ENCODE results near the gene CHAC2. TPM values are rescaled to one million over a fixed set of nuclear protein-coding genes. Genes with fewer than 3 reads are reported as not detected.

Gene CHAC2
- total and polyA plus RNA-seq, 2 donors from 2014 or later: 1.6 to 3.7 TPM

DNA sequence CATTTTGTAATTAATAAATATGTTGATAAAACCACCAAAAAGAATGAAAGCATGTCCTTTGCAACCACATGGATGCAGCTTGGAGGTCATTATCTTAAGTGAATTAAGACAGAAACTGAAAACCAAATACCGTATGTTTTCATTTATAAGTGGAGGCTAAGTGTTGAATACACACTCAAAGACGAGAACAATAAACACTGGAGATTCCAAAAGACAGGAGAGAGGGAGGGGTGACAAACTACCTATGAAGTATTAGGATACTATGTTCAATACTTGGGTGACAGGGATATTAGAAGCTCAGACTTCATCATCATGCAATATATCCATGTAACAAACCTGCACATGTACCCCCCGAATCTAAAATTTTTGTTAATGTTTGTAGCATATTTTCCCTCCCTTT lies 26.2 kb downstream of the CHAC2 start:
- TF ChIP-seq, protein P1, sequence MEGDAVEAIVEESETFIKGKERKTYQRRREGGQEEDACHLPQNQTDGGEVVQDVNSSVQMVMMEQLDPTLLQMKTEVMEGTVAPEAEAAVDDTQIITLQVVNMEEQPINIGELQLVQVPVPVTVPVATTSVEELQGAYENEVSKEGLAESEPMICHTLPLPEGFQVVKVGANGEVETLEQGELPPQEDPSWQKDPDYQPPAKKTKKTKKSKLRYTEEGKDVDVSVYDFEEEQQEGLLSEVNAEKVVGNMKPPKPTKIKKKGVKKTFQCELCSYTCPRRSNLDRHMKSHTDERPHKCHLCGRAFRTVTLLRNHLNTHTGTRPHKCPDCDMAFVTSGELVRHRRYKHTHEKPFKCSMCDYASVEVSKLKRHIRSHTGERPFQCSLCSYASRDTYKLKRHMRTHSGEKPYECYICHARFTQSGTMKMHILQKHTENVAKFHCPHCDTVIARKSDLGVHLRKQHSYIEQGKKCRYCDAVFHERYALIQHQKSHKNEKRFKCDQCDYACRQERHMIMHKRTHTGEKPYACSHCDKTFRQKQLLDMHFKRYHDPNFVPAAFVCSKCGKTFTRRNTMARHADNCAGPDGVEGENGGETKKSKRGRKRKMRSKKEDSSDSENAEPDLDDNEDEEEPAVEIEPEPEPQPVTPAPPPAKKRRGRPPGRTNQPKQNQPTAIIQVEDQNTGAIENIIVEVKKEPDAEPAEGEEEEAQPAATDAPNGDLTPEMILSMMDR (IDR thresholded peaks at IDR 0.05; ENCODE audit: borderline replicate concordance, extremely low read depth, insufficient read depth): no peak
- no peak overlapping the region for H3K27ac ChIP-seq (ENCODE audit: low read depth in 2 of 2, low read length in 2 of 2)
- FAIRE-seq (no peak), DNase-seq (no peak)
- no peaks in the 10 kb centered on the region for H3K27me3 ChIP-seq (ENCODE audit: control insufficient read depth, insufficient read depth, low read length)
- H3K4me3 ChIP-seq (ENCODE audit: low read length in 3 of 3): no peak overlapping the region
- peaks cover 2 to 19% (median 4%) of the 10 kb centered on the region in 3 donors for H3K36me3 ChIP-seq (ENCODE audit: control insufficient read depth in 2 of 3, insufficient read depth in 3 of 3, low read length in 3 of 3)
- intact Hi-C loops (cut with DNase I): no loop called here
- no peaks in the 10 kb centered on the region for H3K4me1 ChIP-seq (ENCODE audit: control insufficient read depth in 2 of 3, insufficient read depth in 2 of 3, low read depth in 1 of 3, low read length in 3 of 3)
- no peak overlapping the region for H3K9ac ChIP-seq (ENCODE audit: low read length in 3 of 3)
- no peaks in the 10 kb centered on the region for H3K9me3 ChIP-seq (ENCODE audit: control insufficient read depth in 2 of 3, insufficient read depth in 1 of 3, low read length in 3 of 3)

DNA sequence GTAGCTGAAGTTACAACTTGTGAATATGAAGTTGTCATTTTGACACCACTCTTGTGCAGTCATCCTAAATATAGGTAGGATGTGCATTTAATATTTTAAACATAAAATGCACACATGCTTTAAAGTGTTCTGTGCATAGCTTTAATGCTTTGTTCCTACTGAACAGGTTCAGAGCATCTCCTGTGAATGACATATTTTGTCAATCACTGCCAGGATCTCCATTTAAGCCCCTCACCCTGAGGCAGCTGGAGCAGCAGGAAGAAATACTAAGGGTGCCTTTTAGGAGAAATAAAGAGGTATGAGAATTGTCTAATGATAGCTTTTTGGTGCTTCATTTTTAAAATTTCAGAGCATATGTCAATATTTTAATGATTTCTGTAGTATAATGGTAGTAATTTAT lies 33.9 kb downstream of the CHAC2 start:
- no peak for FAIRE-seq
- Histone ChIP-seq H3K27me3 (ENCODE audit: control insufficient read depth, insufficient read depth, low read length) (no peaks in the 10 kb centered on the region), H3K4me3 (ENCODE audit: low read length in 3 of 3) (no peak overlapping the region), H3K36me3 (ENCODE audit: control insufficient read depth in 2 of 3, insufficient read depth in 3 of 3, low read length in 3 of 3) (peaks cover 2 to 19% (median 7%) of the 10 kb centered on the region in 3 donors), H3K27ac (ENCODE audit: low read depth in 2 of 2, low read length in 2 of 2) (no peak overlapping the region), H3K9ac (ENCODE audit: low read length in 3 of 3) (no peak overlapping the region), H3K9me3 (ENCODE audit: control insufficient read depth in 2 of 3, insufficient read depth in 1 of 3, low read length in 3 of 3) (no peaks in the 10 kb centered on the region), H3K4me1 (ENCODE audit: control insufficient read depth in 2 of 3, insufficient read depth in 2 of 3, low read depth in 1 of 3, low read length in 3 of 3) (no peaks in the 10 kb centered on the region)
- TF ChIP-seq, protein P1 (IDR thresholded peaks at IDR 0.05; ENCODE audit: borderline replicate concordance, extremely low read depth, insufficient read depth): no peak
- intact Hi-C loops (cut with DNase I): no loop called here
- no peak for DNase-seq

DNA sequence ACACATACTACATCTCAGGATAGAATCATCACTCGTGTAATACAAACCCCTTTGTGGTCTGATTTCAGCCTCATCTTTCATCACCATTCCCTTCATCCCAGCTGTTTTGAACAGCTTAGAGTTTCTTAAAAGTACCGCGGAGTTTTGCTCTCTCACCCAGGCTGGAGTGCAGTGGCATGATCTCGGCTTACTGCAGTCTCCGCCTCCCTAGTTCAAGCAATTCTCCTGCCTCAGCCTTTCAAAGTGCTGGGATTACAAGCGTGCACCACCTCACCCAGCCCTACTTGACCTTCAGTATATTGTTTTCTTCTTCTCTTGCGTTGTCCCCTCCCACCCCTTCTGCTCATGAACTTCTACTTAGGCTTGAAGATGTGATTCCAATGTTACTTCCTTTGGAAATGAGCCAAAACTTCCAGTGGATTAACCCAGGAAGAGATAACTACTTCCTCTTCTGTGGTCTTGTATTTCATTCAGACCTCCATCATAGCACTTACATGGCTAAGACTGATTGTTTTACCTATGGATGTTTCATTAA lies 35.1 kb downstream of the CHAC2 start:
- Histone ChIP-seq H3K27ac (ENCODE audit: low read depth in 2 of 2, low read length in 2 of 2) (no peak overlapping the region), H3K4me1 (ENCODE audit: control insufficient read depth in 2 of 3, insufficient read depth in 2 of 3, low read depth in 1 of 3, low read length in 3 of 3) (no peaks in the 10 kb centered on the region), H3K4me3 (ENCODE audit: low read length in 3 of 3) (no peak overlapping the region), H3K27me3 (ENCODE audit: control insufficient read depth, insufficient read depth, low read length) (no peaks in the 10 kb centered on the region), H3K36me3 (ENCODE audit: control insufficient read depth in 2 of 3, insufficient read depth in 3 of 3, low read length in 3 of 3) (peaks cover 2 to 19% (median 10%) of the 10 kb centered on the region in 3 donors), H3K9me3 (ENCODE audit: control insufficient read depth in 2 of 3, insufficient read depth in 1 of 3, low read length in 3 of 3) (no peaks in the 10 kb centered on the region), H3K9ac (ENCODE audit: low read length in 3 of 3) (no peak overlapping the region)
- TF ChIP-seq, protein P1 (IDR thresholded peaks at IDR 0.05; ENCODE audit: borderline replicate concordance, extremely low read depth, insufficient read depth): no peak
- intact Hi-C loops (cut with DNase I): no loop called here
- FAIRE-seq (no peak), DNase-seq (peak in 1 of 5 donors; percentile 8)

DNA sequence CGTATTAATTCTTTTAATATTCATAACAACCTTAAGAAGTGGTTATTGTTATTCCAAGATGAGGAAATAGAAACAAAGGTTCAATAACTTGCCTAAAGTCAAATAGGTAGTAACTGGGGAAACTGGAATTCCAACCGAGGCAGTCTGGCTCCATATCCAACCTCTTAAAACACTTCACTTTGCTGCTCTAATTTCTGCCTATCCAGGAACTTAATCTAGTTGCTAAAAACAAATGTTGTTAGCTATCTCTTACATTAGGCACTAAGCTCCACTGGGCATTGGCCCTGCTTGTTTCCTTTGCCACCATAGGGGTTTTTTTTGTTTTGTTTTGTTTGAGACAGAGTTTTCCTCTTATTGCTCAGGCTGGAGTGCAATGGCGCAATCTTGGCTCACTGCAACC lies 44.0 kb downstream of the CHAC2 start:
- no peaks in the 10 kb centered on the region for H3K9me3 ChIP-seq (ENCODE audit: control insufficient read depth in 2 of 3, insufficient read depth in 1 of 3, low read length in 3 of 3)
- no peak overlapping the region for H3K4me3 ChIP-seq (ENCODE audit: low read length in 3 of 3)
- FAIRE-seq (no peak), DNase-seq (no peak)
- H3K9ac ChIP-seq (ENCODE audit: low read length in 3 of 3): no peak overlapping the region
- peaks cover 2 to 38% (median 32%) of the 10 kb centered on the region in 3 donors for H3K36me3 ChIP-seq (ENCODE audit: control insufficient read depth in 2 of 3, insufficient read depth in 3 of 3, low read length in 3 of 3)
- TF ChIP-seq, protein P1 (IDR thresholded peaks at IDR 0.05; ENCODE audit: borderline replicate concordance, extremely low read depth, insufficient read depth): no peak
- H3K4me1 ChIP-seq (ENCODE audit: control insufficient read depth in 2 of 3, insufficient read depth in 2 of 3, low read depth in 1 of 3, low read length in 3 of 3): no peaks in the 10 kb centered on the region
- intact Hi-C loops (cut with DNase I): no loop called here
- no peaks in the 10 kb centered on the region for H3K27me3 ChIP-seq (ENCODE audit: control insufficient read depth, insufficient read depth, low read length)
- H3K27ac ChIP-seq (ENCODE audit: low read depth in 2 of 2, low read length in 2 of 2): no peak overlapping the region
